GM19324 (cell line): ENCODE results near the gene MST1R.

ENCODE experiments used
- ATAC-seq: cut with Tn5 transposase; IDR thresholded peaks from one replicate; pipeline ENCODE4 v1.9.1; 2021; ENCODE audit warnings: mild to moderate bottlenecking, moderate library complexity; ENCODE audit not compliant: unreplicated experiment, low FRiP score

MST1R gene

GRCh38 chr3:49841806-49842205, 61.9 kb downstream of the MST1R start:
- ATAC-seq, result no peak

- ATAC-seq, result no peak
Observed at GRCh38 chr3:49841126-49841696, 62.5 kb downstream of the MST1R start.

GRCh38 chr3:49840388-49840787, 63.3 kb downstream of the MST1R start:
- ATAC-seq, result no peak

DNA sequence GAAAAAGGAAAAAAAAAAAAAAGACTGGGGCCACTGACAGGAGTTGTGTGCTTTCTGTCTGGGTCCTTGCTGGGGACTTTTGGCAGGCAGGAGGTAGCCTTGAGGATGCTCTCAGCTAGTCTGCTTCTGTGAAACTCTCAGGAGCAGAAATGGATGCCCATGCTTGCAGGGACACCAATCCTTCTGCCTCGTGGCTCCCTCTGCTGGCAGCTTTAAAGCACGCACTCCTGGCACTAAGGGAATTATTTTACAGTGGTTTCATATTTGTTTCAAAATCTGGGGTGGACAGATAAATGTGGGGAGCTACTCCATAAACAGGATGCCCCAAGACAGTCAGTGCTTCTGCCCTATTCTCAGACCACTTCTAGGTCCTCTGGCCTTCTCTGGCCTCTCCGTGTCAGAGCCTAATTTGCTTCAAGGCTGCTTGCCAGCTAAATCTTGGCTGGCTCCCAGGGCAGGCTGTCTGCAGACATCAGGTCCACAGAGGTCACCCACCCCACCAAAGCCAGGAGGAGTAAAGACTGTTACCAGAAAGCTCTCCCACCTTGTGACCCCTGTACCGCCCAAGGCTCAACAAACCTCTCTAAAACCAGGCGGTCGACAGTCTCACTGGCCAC, 64.4 kb downstream of the MST1R start:
- ATAC-seq, result no peak
